ENCODE measurements around the gene CYB561D2. TPM values are rescaled to one million over a fixed set of nuclear protein-coding genes. Genes with fewer than 3 reads are reported as not detected.

The CYB561D2 gene
- total and polyA plus RNA-seq, 2 donors (not counting 1 experiment from before 2014, with no cell fraction given) = 39.5 to 78.9 TPM

- POLR2A ChIA-PET = no interaction called here
- peak overlapping the region; percentile 98 for H3K4me3 Mint-ChIP-seq
Observed at GRCh38 chr3:50319181-50319893, 31.3 kb upstream of the CYB561D2 start.

More at GRCh38 chr3:50319181-50319893, 31.3 kb upstream of the CYB561D2 start:
- Histone ChIP-seq H3K4me3 (ENCODE audit: control extremely low read depth in 1 of 5, extremely low read depth in 1 of 5, insufficient read depth in 1 of 5, low read depth in 2 of 5, low read length in 4 of 5) (no peak overlapping the region), H3K27ac (ENCODE audit: low read length in 2 of 2) (no peak overlapping the region), H3K36me3 (replicated peaks in 1 of 2; ENCODE audit: control extremely low read depth in 1 of 2, control insufficient read depth in 1 of 2, extremely low read depth in 1 of 2, insufficient read depth in 2 of 2, low read length in 1 of 2) (peaks cover 0 to 5% of the 10 kb centered on the region in 2 experiments), H3K4me2 (replicated peaks; ENCODE audit: low read depth, low read length, poor library complexity, severe bottlenecking) (peak overlapping the region; percentile 26), H3K4me1 (ENCODE audit: control insufficient read depth in 2 of 2, insufficient read depth in 2 of 2, low read length in 2 of 2) (peaks cover 25 to 57% of the 10 kb centered on the region in 2 donors), H4K20me1 (ENCODE audit: control insufficient read depth, insufficient read depth, low read length, poor library complexity, severe bottlenecking) (no peaks in the 10 kb centered on the region), H3K27me3 (replicated peaks in 1 of 4; ENCODE audit: control extremely low read depth in 1 of 4, control insufficient read depth in 3 of 4, insufficient read depth in 4 of 4, low read length in 3 of 4) (no peaks in the 10 kb centered on the region), H3K9me3 (ENCODE audit: control extremely low read depth in 1 of 3, control insufficient read depth in 2 of 3, insufficient read depth in 1 of 3, low read length in 2 of 3) (peaks cover 0 to 3% (median 0%) of the 10 kb centered on the region in 3 donors), H3K79me2 (ENCODE audit: control insufficient read depth, insufficient read depth, low read length) (no peaks in the 10 kb centered on the region), H3K9ac (ENCODE audit: low read length) (no peak overlapping the region), H2AFZ (ENCODE audit: insufficient read depth, low read depth, low read length, poor library complexity, severe bottlenecking) (no peak overlapping the region)
- no peak overlapping the region for H3K27ac Mint-ChIP-seq
- H3K27me3 Mint-ChIP-seq = no peaks in the 10 kb centered on the region
- no peak for TF ChIP-seq CTCF (IDR thresholded peaks at IDR 0.05)
- no peak for TF ChIP-seq EZH2 (IDR thresholded peaks at IDR 0.05; ENCODE audit: borderline replicate concordance, insufficient read depth, low read depth, low read length, poor library complexity, severe bottlenecking)
- H3K4me1 Mint-ChIP-seq = peaks cover 47% of the 10 kb centered on the region
- ATAC-seq (ENCODE audit: low read depth) (no peak), DNase-seq (no peak)
- CTCF ChIA-PET = interaction anchor here (0.7 to 2.0 kb wide), 5 partner anchors 8 to 223 kb away, joined by 3 to 6 read pairs (median 3); partner anchors contain the start of gene TUSC2
- intact Hi-C loops (cut with micrococcal nuclease) = no loop called here
- no peaks in the 10 kb centered on the region for H3K9me3 Mint-ChIP-seq (ENCODE audit: insufficient read depth)
- 98% methylated on average over 14 of the region's 16 CpGs for WGBS (ENCODE audit: insufficient coverage)

All from B cell (primary cell).